Measurements from ENCODE around the gene SULT1A4.
"Not testable (repeated sequence)": the region's sequence is repeated elsewhere in the genome, so short reads cannot be mapped to it uniquely, and the experiment has no call there.

SULT1A4 gene

DNA sequence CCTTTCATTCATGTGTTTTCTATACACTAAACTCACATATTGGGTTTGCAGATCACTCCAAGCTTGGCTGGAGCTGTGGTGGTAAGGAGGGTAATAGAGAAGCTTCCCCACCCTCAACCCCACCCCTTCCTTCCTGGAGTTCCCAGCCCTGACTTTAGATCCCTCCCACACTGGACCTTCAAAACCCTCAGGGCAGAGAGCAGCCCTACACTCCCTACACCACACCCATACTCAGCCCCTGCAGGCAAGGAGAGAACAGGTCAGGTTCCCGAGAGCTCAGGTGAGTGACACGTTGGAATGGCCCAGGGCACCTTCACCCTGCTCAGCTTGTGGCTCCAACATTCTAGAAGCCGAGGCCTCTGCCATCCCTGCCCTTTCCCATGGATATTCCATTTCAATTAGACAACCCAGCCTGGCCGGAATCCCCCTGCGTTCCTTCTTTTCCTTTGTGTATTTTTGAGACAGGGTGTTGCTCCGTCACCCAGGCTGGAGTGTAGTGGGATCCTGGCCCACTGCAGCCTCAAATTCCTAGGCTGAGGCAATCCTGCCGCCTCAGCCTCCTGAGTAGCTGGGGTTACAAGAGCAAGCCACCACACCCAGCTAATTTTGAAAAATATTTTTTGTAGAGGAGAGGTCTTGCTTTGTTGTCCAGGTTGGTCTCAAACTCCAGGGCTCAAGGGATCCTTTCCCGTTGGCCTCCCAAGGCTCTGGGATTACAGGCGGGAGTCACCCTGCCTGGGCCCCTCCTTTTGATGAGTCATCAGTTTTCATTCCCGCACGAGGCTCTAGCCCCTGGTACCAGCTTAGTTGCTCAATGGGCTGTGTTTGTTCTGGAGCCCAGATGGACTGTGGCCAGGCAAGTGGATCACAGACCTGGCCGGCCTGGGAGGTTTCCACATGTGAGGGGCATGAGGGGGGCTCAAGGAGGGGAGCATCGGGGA lies at the start of gene SULT1A4:
Gene SULT1A4 (plus strand): TSS at position 208 of the 941 bp plus-strand sequence. CDS start 1,473 bp downstream, outside the sequence.
- not testable (repeated sequence) for DNase-seq

GRCh38 chr16:29423587-29423986 lies 36.1 kb upstream of the SULT1A4 start:
- DNase-seq: not testable (repeated sequence)

GRCh38 chr16:29425390-29425789 lies 34.3 kb upstream of the SULT1A4 start:
- not testable (repeated sequence) for DNase-seq

GRCh38 chr16:29453754-29454153 lies 6.0 kb upstream of the SULT1A4 start:
- DNase-seq: not testable (repeated sequence)

DNA sequence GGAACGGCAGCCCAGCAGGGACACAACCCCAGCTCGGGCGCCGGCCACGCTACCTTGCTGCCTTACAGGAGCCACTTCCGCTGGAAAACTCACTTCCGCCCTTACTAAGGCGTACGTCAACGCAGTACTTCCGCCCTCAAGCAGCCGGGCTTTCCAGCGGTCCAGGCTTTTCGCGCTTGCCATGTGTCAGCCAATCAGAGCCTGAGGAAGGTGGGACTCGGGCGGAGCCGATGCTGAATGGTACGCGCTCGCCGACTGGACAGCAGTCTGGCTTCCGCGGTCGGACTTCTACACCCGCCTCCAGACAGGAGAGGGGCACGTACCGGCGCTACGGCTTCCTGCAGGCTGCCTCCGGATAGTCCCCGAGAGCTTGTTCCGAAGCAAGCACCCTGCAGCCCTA lies 5.4 kb upstream of the SULT1A4 start, which contains the start of the genes BOLA2 and SLX1B:
Gene BOLA2 (minus strand): TSS at position 83 of the 400 bp plus-strand sequence. CDS start 98 bp downstream, outside the sequence.
Gene SLX1B (plus strand): TSS at position 265 of the 400 bp plus-strand sequence.
- not testable (repeated sequence) for DNase-seq

GRCh38 chr16:29454828-29455227 lies 4.9 kb upstream of the SULT1A4 start:
- DNase-seq: not testable (repeated sequence)

DNA sequence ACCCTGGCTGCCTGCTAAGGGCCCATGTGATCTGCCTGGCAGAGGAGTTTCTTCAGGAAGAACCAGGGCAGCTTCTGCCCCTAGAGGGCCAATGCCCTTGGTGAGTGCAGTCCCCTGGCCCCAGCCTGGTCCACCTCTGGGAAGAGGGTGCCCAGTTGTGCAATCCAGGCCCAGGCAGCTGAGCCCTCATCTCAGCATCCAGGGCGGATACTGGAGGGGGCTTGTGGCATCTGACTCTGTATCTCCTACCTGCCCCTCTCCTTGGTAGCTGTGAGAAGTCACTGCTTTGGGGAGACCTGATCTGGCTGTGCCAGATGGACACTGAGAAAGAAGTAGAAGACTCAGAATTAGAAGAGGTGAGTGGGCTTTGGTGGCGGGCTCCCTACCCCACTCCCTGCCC lies 2.1 kb upstream of the SULT1A4 start:
- not testable (repeated sequence) for DNase-seq

GRCh38 chr16:29460647-29461030 lies 926 bp downstream of the SULT1A4 start:
- DNase-seq: not testable (repeated sequence)

GRCh38 chr16:29465985-29466824 lies 6.5 kb downstream of the SULT1A4 start:
- DNase-seq: not testable (repeated sequence)

DNA sequence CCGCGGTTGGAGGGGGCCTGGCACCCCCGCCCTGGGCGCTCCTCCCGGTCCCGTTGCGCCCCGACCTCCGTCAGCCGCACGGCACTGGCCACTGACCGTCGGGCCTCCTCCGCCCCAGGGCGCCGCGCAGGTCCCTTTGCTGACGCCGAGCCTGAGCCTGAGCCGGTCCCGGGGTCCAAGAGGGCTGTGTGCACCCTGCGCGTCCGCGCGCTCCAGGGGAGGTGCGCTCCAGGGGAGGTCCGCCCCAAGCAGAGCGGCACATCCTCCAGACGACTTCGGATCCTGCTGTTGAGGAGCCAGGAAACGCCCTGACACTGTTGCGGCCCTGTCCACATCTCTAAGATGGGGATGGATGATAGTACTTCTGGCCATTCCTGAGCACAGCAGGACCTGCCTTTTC lies 7.2 kb downstream of the SULT1A4 start:
- not testable (repeated sequence) for DNase-seq

DNA sequence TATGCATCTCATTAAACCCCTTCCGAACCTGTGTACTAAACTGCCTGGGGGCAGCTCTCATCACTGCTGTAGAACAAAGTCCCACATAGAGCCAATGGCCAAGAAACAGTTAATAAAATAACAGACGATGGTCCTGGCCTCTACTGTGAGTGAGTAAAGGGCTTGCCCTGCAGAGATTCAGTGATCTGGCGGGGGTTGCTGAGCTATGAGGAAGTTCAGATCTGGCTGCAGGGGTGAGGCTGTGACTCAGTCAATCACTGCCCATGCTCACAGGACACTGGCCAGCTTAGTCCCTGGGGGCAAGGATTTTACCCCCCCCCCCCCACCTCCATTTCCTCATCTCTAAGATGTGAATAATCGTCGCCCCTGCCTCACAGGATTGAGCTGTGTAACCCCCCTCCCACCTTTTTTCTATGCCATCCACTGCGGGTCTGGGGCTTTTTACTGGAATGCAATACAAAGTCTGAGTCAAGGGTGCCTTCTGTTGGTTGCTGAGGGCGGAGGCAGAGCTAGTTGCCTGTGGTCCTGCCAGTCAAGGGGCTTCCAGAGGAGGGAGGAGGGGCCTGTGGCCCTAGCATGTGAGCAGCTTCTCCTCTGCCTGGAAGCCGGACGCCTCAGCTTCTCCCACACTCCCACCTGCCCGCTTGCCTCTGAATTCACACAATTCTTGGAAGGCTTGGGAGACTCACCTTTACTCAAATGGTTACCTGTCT lies 8.1 kb downstream of the SULT1A4 start:
- not testable (repeated sequence) for DNase-seq

DNA sequence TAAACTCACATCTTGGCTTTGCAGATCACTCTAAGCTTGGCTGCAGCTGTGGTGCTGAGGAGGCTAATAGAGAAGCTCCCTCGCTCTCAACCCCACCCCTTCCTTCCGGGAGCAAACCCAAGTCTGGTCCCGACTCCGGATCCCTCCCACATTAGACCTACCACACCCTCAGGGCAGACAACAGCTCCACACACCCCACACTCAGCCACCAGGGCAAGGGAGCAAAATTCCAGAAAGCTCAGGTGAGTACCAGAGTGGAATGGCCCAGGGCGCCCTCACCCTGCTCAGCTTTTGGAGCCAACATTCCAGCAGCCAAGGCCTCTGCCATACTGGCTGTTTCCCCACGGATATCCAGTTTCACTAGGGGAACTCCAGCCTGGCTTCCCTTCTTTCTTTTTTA lies 9.9 kb downstream of the SULT1A4 start:
- peak; percentile 6 to 15 for DNase-seq

GRCh38 chr16:29472065-29472464 lies 12.4 kb downstream of the SULT1A4 start:
- not testable (repeated sequence) for DNase-seq

DNA sequence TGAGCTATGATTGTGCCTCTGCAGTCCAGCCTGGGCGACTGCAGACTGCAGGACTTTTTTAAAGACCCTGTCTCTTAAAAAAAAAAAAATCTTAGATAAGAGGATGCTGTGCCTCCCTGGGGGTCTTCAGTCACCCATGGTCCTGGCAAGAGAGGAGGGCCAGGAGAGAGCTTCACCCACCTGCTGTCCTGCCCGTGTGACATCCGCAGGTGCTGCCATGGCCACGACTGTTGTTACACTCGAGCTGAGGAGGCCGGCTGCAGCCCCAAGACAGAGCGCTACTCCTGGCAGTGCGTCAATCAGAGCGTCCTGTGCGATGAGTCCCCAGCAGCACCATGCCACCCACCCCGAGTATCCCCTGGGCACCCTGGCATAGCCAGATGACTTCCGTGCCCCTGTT lies 22.6 kb downstream of the SULT1A4 start:
- DNase-seq: peak in 1 of 2 experiments; percentile 0

DNA sequence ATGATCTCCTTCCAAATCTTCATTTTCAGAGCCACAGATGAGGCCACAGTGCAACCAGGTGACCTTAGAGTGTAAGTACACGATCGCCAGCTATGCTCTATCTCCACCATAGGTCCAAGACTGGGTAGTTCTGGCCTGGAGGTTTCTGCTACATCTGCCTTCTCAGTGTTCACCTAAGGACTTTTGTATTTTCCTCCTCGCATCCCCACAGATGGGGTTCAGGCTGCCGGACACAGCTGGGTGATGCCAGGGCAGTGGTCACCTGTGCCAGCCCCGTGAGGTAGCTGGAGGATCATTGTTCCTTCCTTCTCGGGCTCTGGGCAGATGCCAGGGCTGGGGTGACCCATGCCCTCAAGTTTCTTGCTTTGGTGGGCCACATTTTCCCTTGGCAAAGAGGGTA lies 46.6 kb downstream of the SULT1A4 start, which contains the start of gene NPIPB12:
Gene NPIPB12 (minus strand): TSS at position 101 of the 400 bp plus-strand sequence.
- not testable (repeated sequence) for DNase-seq

Data from activated CD4-positive, alpha-beta T cell treated with anti-CD3 and anti-CD28 coated beads, Interleukin-2, amount 50 U/mL, for 4 hours (primary cell).